Smooth muscle cell of the brain vasculature (primary cell): ENCODE measurements around the gene CFH.
"Not testable (repeated sequence)": the region's sequence is repeated elsewhere in the genome, so short reads cannot be mapped to it uniquely, and the experiment has no call there.

ENCODE experiments used
- DNase-seq: peaks from one replicate; pipeline ENCODE4 v3.0.0-alpha.2; 2012; ENCODE audit warnings: low read depth, low spot score

CFH gene

DNA sequence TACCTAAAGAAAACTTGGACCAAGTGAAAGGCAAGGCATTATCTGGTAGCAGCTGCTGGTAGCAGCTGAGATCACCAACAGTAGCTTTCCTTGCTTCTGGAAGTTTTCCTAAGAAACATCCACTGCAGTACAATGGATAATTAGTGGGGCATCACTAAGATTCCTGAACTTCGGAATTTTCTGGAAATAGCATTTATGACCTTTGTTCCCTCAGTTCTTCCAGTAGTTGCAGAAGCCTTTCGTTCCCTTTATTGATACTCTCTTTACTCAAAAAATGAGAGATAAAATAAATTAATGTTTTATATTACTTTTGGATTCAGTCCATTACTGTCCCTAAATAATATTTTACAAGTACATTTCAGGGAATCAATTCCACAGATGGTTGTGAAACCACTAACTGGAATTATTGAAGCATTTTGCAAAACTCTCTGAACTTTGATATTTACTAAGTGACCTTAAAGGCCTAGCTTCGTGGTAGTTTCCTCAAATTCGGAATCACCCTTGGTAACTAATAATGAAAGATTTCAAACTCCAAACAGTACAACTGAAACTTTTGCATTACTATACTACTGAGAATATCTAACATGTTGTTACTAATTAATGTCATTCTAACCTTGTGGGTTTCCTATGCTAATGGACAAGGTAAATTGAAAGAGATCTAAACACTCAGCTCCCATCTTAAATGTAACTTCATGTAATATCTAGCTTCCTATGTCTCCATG, 113.3 kb downstream of the CFH start:
- DNase-seq = not testable (repeated sequence)

DNA sequence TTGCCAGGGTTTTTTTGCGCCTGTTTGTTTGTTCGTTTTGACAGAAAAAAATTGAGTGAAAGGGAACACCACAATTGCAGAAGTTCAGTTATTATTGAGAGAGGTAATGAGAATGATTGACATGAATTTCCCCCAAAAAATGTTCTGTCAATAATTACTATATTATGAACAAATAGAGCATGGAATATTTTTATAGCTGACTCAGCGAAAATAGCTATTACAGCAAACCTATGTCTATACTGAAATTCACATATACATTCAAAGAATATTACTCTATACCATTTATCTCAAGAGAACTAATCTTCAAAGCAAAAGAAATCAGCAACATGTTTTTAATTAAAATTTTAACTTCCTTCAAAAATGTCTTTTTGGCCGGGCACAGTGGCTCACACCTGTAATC, 118.0 kb downstream of the CFH start:
- not testable (repeated sequence) for DNase-seq

DNA sequence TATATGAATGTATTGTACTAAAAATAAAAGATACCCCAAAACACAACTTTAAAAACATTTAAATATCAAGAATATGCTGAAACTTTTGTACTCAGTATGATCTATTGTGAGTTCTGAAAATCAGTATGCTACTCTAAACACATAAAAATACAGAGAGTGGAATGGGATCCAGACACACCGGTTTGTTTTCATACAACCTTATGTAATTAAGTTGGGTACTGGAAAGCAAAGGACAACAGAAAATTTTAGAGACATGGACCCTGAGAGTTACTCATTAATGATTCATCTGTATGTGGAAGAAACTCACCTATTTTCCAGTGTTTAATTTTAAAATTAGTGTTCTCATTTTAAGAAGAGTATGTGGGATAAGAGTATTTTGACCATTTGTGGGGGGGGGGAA, 121.9 kb downstream of the CFH start:
- DNase-seq = no peak

DNA sequence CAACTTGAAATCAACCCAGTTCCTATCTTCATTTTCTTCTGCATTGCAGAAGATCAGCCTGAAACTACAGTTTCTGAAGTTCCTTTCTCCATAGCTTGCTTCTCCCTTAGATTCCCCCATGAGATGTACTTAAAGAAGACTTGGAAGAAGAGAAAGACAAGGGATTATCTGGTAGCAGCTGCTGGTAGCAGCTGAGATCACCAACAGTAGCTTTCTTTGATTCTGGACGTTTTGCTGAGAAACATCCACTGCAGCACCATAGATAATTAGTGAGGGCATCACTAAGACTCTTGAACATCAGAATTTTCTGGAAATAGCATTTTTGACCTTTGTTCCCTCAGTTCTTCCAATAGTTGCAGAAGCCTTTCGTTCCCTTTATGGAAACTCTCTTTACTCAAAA, 122.3 kb downstream of the CFH start:
- DNase-seq = no peak

DNA sequence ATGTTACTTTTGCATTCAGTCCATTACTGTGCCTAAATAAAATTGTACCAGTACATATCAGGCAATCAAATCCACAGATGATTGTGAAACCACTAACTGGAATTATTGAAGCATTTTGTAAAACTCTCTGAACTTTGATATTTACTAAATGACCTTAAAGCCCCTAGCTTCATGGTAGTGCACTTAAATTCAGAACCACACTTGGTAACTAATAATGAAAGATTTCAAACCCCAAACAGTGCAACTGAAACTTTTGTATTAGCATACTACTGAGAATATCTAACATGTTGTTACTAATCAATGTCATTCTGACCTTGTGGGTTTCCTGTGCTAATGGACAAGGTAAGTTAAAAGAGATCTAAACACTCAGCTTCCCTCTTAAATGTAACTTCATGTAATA, 122.8 kb downstream of the CFH start, which contains the start of gene CFHR3:
TSS of gene CFHR3 (plus strand) at position 238 of the 400 bp plus-strand sequence. CDS start at position 285, 47 bp downstream.
- no peak for DNase-seq

DNA sequence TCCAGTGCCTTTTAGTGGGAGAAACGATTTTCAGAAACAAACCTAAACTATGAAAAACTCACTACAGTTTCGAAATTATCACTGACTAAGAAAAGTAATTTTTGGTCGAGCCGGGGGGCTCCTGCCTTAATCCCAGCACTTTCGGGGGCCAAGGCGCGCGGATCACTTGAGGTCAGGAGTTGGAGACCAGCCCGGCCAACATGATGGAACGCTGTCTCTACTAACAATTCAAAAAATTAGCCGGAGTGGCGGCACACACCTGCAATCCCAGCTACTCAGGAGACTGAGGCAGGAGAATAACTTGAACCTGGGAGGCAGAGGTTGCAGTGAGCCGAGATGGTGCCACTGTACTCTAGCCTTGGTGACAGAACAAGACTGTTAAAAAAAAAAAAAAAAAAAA, 125.8 kb downstream of the CFH start:
- no peak for DNase-seq

DNA sequence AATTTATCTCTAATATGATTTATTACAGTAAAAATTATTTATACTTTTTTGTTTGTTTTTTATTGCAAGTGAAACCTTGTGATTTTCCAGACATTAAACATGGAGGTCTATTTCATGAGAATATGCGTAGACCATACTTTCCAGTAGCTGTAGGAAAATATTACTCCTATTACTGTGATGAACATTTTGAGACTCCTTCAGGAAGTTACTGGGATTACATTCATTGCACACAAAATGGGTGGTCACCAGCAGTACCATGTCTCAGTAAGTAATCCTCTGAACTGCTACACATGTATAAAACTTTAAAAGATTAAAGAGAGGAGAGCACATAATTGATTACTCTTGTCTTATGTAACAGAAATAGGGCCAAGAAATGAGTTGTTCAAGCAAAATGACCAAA, 127.2 kb downstream of the CFH start:
- DNase-seq = no peak

DNA sequence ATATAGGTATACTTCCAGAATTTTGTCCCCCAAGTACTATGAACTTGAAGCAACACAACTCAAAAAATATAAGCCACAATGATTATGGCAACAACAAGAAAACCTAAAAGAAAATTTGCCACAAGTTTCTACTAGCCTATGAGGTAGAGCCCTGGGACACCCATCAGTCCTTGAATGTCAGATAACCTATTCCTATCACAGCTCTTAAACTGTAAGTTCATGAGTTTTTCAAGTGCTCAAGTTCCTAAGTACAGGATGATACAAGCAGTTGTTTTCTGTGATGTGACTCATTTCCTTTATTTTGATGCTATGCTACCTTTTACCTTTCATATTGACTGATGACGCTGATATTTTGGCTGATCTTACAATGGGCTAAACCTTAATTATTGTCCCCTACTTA, 139.4 kb downstream of the CFH start:
- not testable (repeated sequence) for DNase-seq

DNA sequence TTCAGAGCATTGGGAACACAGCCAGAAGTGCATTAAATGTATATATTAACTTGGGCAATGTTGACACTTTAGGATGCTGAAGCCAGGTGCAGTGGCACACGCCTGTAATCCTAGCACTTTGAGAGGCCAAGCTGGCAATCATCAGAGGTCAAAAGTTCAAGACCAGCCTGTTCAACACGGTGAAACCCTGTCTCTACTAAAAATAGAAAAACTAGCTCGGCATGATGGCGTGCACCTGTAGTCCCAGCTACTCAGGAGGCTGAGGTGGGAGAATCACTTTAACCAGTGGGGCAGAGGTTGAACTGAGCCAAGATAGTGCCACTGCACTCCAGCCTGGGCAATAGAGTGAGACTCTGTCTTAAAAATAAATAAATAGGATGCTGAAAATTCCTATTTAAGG, 142.3 kb downstream of the CFH start:
- DNase-seq = not testable (repeated sequence)
